Transverse colon (tissue), 3 donors: Measurements from ENCODE around the gene ANXA5.

ENCODE experiments used
- POLR2A ChIP-seq: fragments of 450-650 bp; IDR thresholded peaks from one replicate; pipeline ENCODE4 v1.6.1; 2016; ENCODE audit warnings: antibody characterized with exemption, mild to moderate bottlenecking, moderate library complexity
- TF ChIP-seq, protein P1 (sequence below), 5 experiments: fragments of 200-600 bp in 3 of 5; fragments of 450-650 bp in 2 of 5; sonication (generic) in 3 of 5; IDR thresholded peaks; 1 replicate in 2 of 5; 2 replicates in 3 of 5; pipeline ENCODE4 v1.5.1; 2016 to 2017; ENCODE audit warnings: antibody characterized with exemption in 5 of 5, inconsistent platforms in 3 of 5, mild to moderate bottlenecking in 2 of 5, moderate library complexity in 1 of 5

DNA sequence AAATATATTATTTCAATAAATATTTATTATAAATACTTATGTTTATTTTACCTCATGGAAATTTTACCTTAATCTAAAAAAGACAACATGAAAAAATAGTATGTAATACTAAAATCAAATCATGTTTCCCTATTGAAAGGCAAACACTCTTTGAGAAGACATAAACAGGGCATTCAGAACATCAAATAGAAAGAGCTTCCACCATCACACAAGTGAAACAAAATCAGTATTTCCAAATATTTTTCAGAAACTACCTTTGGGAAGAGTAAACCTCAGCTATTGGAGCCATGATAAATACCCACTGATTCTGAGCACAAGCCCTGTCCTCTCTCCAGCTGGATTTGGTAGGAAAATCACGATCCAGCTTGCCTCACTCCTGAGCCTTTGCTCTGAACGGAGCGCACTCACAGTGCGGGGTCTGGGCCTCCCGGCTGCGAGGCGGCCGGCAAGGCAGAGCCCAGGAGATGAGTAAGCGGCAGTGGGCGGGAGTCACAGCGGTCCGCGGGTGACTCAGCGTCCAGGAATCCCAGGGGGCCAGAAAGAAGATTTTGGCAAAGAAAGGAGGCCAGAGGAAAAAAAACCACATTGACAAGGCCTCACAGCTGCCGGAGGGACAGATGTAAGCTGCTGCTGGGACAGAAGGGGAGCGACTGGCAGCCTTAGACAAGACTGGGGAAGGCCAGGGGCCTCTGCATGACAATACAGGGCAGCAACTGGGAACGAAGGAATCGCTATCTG lies 14.7 kb upstream of the ANXA5 start:
- TF ChIP-seq, protein P1, sequence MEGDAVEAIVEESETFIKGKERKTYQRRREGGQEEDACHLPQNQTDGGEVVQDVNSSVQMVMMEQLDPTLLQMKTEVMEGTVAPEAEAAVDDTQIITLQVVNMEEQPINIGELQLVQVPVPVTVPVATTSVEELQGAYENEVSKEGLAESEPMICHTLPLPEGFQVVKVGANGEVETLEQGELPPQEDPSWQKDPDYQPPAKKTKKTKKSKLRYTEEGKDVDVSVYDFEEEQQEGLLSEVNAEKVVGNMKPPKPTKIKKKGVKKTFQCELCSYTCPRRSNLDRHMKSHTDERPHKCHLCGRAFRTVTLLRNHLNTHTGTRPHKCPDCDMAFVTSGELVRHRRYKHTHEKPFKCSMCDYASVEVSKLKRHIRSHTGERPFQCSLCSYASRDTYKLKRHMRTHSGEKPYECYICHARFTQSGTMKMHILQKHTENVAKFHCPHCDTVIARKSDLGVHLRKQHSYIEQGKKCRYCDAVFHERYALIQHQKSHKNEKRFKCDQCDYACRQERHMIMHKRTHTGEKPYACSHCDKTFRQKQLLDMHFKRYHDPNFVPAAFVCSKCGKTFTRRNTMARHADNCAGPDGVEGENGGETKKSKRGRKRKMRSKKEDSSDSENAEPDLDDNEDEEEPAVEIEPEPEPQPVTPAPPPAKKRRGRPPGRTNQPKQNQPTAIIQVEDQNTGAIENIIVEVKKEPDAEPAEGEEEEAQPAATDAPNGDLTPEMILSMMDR (IDR thresholded peaks at IDR 0.05): no peak
- peak; percentile 35 for TF ChIP-seq POLR2A
